HG02759 (cell line): ENCODE results near the gene WNT9B.
A peak's percentile ranks its signal among the peaks of the same experiment; 100 is the strongest.
"Not testable (repeated sequence)": the region's sequence is repeated elsewhere in the genome, so short reads cannot be mapped to it uniquely, and the experiment has no call there.

Source experiments
- ATAC-seq: cut with Tn5 transposase; IDR thresholded peaks from one replicate; pipeline ENCODE4 v1.9.1; 2021; ENCODE audit warnings: mild to moderate bottlenecking, moderate library complexity; ENCODE audit not compliant: unreplicated experiment

Gene WNT9B

GRCh38 chr17:46903762-46904672, 52.6 kb downstream of the WNT9B start:
- ATAC-seq, result no peak

GRCh38 chr17:46908068-46908737, 56.8 kb downstream of the WNT9B start:
- ATAC-seq, result no peak

- ATAC-seq, result no peak
These were observed 59.0 kb downstream of the WNT9B start for GRCh38 chr17:46910179-46910927.

GRCh38 chr17:46911311-46911710, 59.9 kb downstream of the WNT9B start:
- ATAC-seq, result no peak

GRCh38 chr17:46915596-46915995, 64.2 kb downstream of the WNT9B start:
- ATAC-seq, result no peak

GRCh38 chr17:46916211-46916610, 64.8 kb downstream of the WNT9B start:
- ATAC-seq, result no peak

GRCh38 chr17:46916623-46917022, 65.2 kb downstream of the WNT9B start:
- ATAC-seq, result no peak

GRCh38 chr17:46917041-46917440, 65.7 kb downstream of the WNT9B start:
- ATAC-seq, result no peak

GRCh38 chr17:46917516-46917915, 66.1 kb downstream of the WNT9B start:
- ATAC-seq, result no peak

- not testable (repeated sequence) for ATAC-seq
These were observed 70.6 kb downstream of the WNT9B start for GRCh38 chr17:46921962-46922361.

GRCh38 chr17:46922487-46922803, 71.1 kb downstream of the WNT9B start:
- ATAC-seq, result no peak

- peak; percentile 94 for ATAC-seq
These were observed 71.6 kb downstream of the WNT9B start, which contains the start of gene GOSR2 for GRCh38 chr17:46922804-46923635. TSS of gene GOSR2 (plus strand) at chr17:46923160. CDS start at chr17:46923193, 33 bp downstream.

GRCh38 chr17:46925185-46925868, 73.9 kb downstream of the WNT9B start:
- ATAC-seq, result no peak

- no peak for ATAC-seq
These were observed 77.3 kb downstream of the WNT9B start for GRCh38 chr17:46928467-46929261.

GRCh38 chr17:46929413-46929812, 78.0 kb downstream of the WNT9B start:
- no peak for ATAC-seq

GRCh38 chr17:46930051-46930450, 78.7 kb downstream of the WNT9B start:
- no peak for ATAC-seq

- no peak for ATAC-seq
These were observed 80.2 kb downstream of the WNT9B start for GRCh38 chr17:46931596-46931995.

GRCh38 chr17:46935658-46936266, 84.4 kb downstream of the WNT9B start:
- no peak for ATAC-seq
